ENCODE data around the gene SRD5A1.
A peak's percentile ranks its signal among the peaks of the same experiment; 100 is the strongest.
"Not testable (repeated sequence)": the region's sequence is repeated elsewhere in the genome, so short reads cannot be mapped to it uniquely, and the experiment has no call there.

Gene SRD5A1

DNA sequence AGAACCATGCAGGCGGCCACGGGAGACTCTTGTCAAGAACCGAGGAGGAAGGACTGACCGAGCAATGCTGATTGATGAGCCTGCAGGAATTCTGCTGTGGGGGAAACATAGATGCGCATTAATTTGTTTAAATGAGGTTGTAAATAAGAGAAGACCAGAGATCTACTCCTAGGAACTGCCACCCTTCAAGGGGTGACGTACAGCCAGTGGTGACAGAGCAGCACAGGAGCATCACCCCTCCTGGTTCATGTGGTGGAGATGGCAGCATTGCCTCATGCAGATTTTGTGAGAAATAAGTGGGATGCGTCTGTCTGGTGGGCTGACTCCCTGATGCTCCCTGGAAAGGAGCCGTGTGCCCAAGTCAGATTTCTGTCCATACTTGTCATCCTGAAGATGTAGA lies 22.2 kb downstream of the SRD5A1 start:
- no peak overlapping the region for H3K27ac ChIP-seq (ENCODE audit: low read depth, low read length)
- H3K36me3 ChIP-seq (ENCODE audit: control insufficient read depth in 5 of 5, insufficient read depth in 5 of 5, low read length in 5 of 5), result peaks cover 10 to 48% (median 35%) of the 10 kb centered on the region in 5 donors
- no peak overlapping the region for H3K4me3 ChIP-seq (ENCODE audit: low read depth in 1 of 5, low read length in 5 of 5)
- no peaks in the 10 kb centered on the region for H3K4me1 ChIP-seq (ENCODE audit: control insufficient read depth in 5 of 5, insufficient read depth in 5 of 5, low read length in 5 of 5)
- H3K27me3 ChIP-seq (ENCODE audit: control insufficient read depth in 5 of 5, insufficient read depth in 4 of 5, low read length in 5 of 5), result no peaks in the 10 kb centered on the region
- H3K9me3 ChIP-seq (ENCODE audit: control insufficient read depth in 5 of 5, low read length in 5 of 5), result peaks cover 8 to 13% (median 10%) of the 10 kb centered on the region in 5 donors
- H3K9ac ChIP-seq (ENCODE audit: low read length in 5 of 5), result no peak overlapping the region

GRCh38 chr5:6656680-6657079 lies 23.4 kb downstream of the SRD5A1 start:
- Histone ChIP-seq H3K27me3 (ENCODE audit: control insufficient read depth in 5 of 5, insufficient read depth in 4 of 5, low read length in 5 of 5) (no peaks in the 10 kb centered on the region), H3K4me1 (ENCODE audit: control insufficient read depth in 5 of 5, insufficient read depth in 5 of 5, low read length in 5 of 5) (no peaks in the 10 kb centered on the region), H3K36me3 (ENCODE audit: control insufficient read depth in 5 of 5, insufficient read depth in 5 of 5, low read length in 5 of 5) (peaks cover 10 to 48% (median 35%) of the 10 kb centered on the region in 5 donors), H3K27ac (ENCODE audit: low read depth, low read length) (no peak overlapping the region), H3K9ac (ENCODE audit: low read length in 5 of 5) (no peak overlapping the region), H3K4me3 (ENCODE audit: low read depth in 1 of 5, low read length in 5 of 5) (peak overlapping the region in 1 of 5 donors; percentile 10), H3K9me3 (ENCODE audit: control insufficient read depth in 5 of 5, low read length in 5 of 5) (peaks cover 8 to 13% (median 10%) of the 10 kb centered on the region in 5 donors)

DNA sequence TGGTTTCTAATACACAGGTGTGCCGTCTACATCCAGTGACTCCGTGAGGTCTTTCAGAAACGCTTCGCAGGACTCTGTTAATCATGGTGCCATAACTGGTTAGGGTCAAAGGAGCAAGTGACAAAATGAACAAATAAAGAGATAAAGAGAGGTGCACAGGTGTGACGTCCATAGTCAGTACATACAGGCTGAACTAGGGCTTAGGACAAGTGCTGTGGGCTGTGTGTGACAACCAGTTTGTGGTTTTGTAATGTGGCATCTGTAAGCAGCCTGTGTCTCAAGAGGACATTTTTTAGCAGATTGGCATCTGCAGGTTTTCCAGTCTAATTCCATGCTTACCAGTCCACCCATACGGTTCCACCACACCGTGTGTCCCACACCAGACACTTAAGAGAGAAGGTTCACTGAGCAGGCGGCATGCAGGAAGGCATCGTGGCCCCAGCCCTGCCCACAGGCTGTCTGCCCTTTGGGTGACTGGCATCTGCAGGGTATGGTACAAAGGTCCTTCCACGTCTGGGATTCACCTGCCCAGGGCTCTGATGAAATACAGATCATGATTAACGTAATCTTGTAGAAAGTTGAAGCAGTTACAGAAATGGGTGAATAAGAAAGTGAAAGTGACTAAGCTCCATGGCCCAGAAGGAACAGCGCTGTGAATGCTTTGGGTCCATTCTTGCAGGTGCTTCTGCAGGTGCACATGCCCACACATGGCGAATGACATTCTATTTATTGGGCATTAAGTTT lies 26.9 kb downstream of the SRD5A1 start:
- Histone ChIP-seq H3K4me1 (ENCODE audit: control insufficient read depth in 5 of 5, insufficient read depth in 5 of 5, low read length in 5 of 5) (no peaks in the 10 kb centered on the region), H3K27me3 (ENCODE audit: control insufficient read depth in 5 of 5, insufficient read depth in 4 of 5, low read length in 5 of 5) (no peaks in the 10 kb centered on the region), H3K9ac (ENCODE audit: low read length in 5 of 5) (no peak overlapping the region), H3K27ac (ENCODE audit: low read depth, low read length) (no peak overlapping the region), H3K4me3 (ENCODE audit: low read depth in 1 of 5, low read length in 5 of 5) (no peak overlapping the region), H3K36me3 (ENCODE audit: control insufficient read depth in 5 of 5, insufficient read depth in 5 of 5, low read length in 5 of 5) (peaks cover 10 to 59% (median 39%) of the 10 kb centered on the region in 5 donors), H3K9me3 (ENCODE audit: control insufficient read depth in 5 of 5, low read length in 5 of 5) (peaks cover 8 to 13% (median 10%) of the 10 kb centered on the region in 5 donors)

GRCh38 chr5:6660688-6661087 lies 27.4 kb downstream of the SRD5A1 start:
- no peak overlapping the region for H3K4me3 ChIP-seq (ENCODE audit: low read depth in 1 of 5, low read length in 5 of 5)
- H3K27me3 ChIP-seq (ENCODE audit: control insufficient read depth in 5 of 5, insufficient read depth in 4 of 5, low read length in 5 of 5), result no peaks in the 10 kb centered on the region
- peaks cover 8 to 13% (median 10%) of the 10 kb centered on the region in 5 donors for H3K9me3 ChIP-seq (ENCODE audit: control insufficient read depth in 5 of 5, low read length in 5 of 5)
- no peak overlapping the region for H3K9ac ChIP-seq (ENCODE audit: low read length in 5 of 5)
- H3K4me1 ChIP-seq (ENCODE audit: control insufficient read depth in 5 of 5, insufficient read depth in 5 of 5, low read length in 5 of 5), result no peaks in the 10 kb centered on the region
- H3K36me3 ChIP-seq (ENCODE audit: control insufficient read depth in 5 of 5, insufficient read depth in 5 of 5, low read length in 5 of 5), result peaks cover 10 to 57% (median 35%) of the 10 kb centered on the region in 5 donors
- H3K27ac ChIP-seq (ENCODE audit: low read depth, low read length), result no peak overlapping the region

DNA sequence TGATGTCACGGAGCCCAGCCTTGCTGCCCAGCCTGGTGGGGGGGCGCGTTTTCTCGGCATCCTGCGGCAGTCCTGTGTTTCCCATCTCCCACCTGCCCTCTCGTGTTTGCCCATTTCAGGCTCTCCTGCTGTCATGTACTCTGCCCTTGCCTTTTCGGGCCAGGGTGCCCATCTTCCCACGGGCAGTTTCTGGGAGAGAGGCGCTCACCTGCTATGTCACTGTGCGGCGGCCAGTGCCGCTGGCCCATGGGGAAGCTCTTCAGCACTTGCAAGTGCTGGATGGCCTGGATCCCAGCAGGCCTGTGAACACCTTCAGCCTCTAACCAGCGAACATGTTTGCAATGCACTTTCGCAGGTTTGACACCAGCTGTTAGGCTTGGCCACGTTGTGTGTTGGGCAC lies 33.5 kb downstream of the SRD5A1 start:
- H3K36me3 ChIP-seq (ENCODE audit: control insufficient read depth in 5 of 5, insufficient read depth in 5 of 5, low read length in 5 of 5), result peaks cover 3 to 38% (median 10%) of the 10 kb centered on the region in 5 donors

GRCh38 chr5:6667648-6668047 lies 34.4 kb downstream of the SRD5A1 start:
- H3K9ac ChIP-seq (ENCODE audit: low read length in 5 of 5), result no peak overlapping the region
- H3K9me3 ChIP-seq (ENCODE audit: control insufficient read depth in 5 of 5, low read length in 5 of 5), result peaks cover 0 to 2% (median 0%) of the 10 kb centered on the region in 5 donors
- no peaks in the 10 kb centered on the region for H3K4me1 ChIP-seq (ENCODE audit: control insufficient read depth in 5 of 5, insufficient read depth in 5 of 5, low read length in 5 of 5)
- H3K27ac ChIP-seq (ENCODE audit: low read depth, low read length), result no peak overlapping the region
- no peak overlapping the region for H3K4me3 ChIP-seq (ENCODE audit: low read depth in 1 of 5, low read length in 5 of 5)
- peaks cover 3 to 38% (median 10%) of the 10 kb centered on the region in 5 donors for H3K36me3 ChIP-seq (ENCODE audit: control insufficient read depth in 5 of 5, insufficient read depth in 5 of 5, low read length in 5 of 5)
- H3K27me3 ChIP-seq (ENCODE audit: control insufficient read depth in 5 of 5, insufficient read depth in 4 of 5, low read length in 5 of 5), result no peaks in the 10 kb centered on the region

More for the DNA sequence above, 33.5 kb downstream of the SRD5A1 start:
- H3K27me3 ChIP-seq (ENCODE audit: control insufficient read depth in 5 of 5, insufficient read depth in 4 of 5, low read length in 5 of 5), result no peaks in the 10 kb centered on the region
- no peak overlapping the region for H3K9ac ChIP-seq (ENCODE audit: low read length in 5 of 5)
- peaks cover 0 to 2% (median 0%) of the 10 kb centered on the region in 5 donors for H3K9me3 ChIP-seq (ENCODE audit: control insufficient read depth in 5 of 5, low read length in 5 of 5)
- no peaks in the 10 kb centered on the region for H3K4me1 ChIP-seq (ENCODE audit: control insufficient read depth in 5 of 5, insufficient read depth in 5 of 5, low read length in 5 of 5)
- H3K27ac ChIP-seq (ENCODE audit: low read depth, low read length), result no peak overlapping the region
- no peak overlapping the region for H3K4me3 ChIP-seq (ENCODE audit: low read depth in 1 of 5, low read length in 5 of 5)

GRCh38 chr5:6668717-6669116 lies 35.5 kb downstream of the SRD5A1 start:
- not testable (repeated sequence) for H3K4me3 ChIP-seq (ENCODE audit: low read depth in 1 of 5, low read length in 5 of 5); H3K9me3 ChIP-seq (ENCODE audit: control insufficient read depth in 5 of 5, low read length in 5 of 5); H3K27ac ChIP-seq (ENCODE audit: low read depth, low read length); H3K4me1 ChIP-seq (ENCODE audit: control insufficient read depth in 5 of 5, insufficient read depth in 5 of 5, low read length in 5 of 5); H3K27me3 ChIP-seq (ENCODE audit: control insufficient read depth in 5 of 5, insufficient read depth in 4 of 5, low read length in 5 of 5); H3K9ac ChIP-seq (ENCODE audit: low read length in 5 of 5)
- peaks cover 3 to 34% (median 6%) of the 10 kb centered on the region in 5 donors for H3K36me3 ChIP-seq (ENCODE audit: control insufficient read depth in 5 of 5, insufficient read depth in 5 of 5, low read length in 5 of 5)

DNA sequence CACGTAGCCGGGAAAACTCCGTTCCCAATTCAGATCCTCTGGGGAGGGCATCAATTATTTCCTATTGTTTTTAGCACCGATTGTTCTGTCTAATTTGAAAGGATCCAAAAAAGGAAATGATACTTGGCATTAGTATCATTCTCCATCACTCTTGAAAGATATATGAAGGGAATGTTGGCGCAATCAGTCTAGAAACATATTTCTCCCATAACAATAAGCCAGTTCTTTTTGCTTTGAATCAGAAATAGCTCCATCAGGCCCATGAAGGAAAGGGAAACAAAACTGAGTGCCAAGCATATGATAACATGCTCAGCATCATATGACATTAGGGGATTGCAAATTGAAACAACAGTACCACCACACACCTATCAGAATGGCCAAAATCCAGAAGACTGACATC lies 39.8 kb downstream of the SRD5A1 start:
- peaks cover 0 to 12% (median 6%) of the 10 kb centered on the region in 5 donors for H3K36me3 ChIP-seq (ENCODE audit: control insufficient read depth in 5 of 5, insufficient read depth in 5 of 5, low read length in 5 of 5)
- no peak overlapping the region for H3K9ac ChIP-seq (ENCODE audit: low read length in 5 of 5)
- H3K4me3 ChIP-seq (ENCODE audit: low read depth in 1 of 5, low read length in 5 of 5), result no peak overlapping the region
- H3K9me3 ChIP-seq (ENCODE audit: control insufficient read depth in 5 of 5, low read length in 5 of 5), result peaks cover 0 to 2% (median 0%) of the 10 kb centered on the region in 5 donors
- no peak overlapping the region for H3K27ac ChIP-seq (ENCODE audit: low read depth, low read length)
- H3K4me1 ChIP-seq (ENCODE audit: control insufficient read depth in 5 of 5, insufficient read depth in 5 of 5, low read length in 5 of 5), result no peaks in the 10 kb centered on the region
- H3K27me3 ChIP-seq (ENCODE audit: control insufficient read depth in 5 of 5, insufficient read depth in 4 of 5, low read length in 5 of 5), result no peaks in the 10 kb centered on the region

DNA sequence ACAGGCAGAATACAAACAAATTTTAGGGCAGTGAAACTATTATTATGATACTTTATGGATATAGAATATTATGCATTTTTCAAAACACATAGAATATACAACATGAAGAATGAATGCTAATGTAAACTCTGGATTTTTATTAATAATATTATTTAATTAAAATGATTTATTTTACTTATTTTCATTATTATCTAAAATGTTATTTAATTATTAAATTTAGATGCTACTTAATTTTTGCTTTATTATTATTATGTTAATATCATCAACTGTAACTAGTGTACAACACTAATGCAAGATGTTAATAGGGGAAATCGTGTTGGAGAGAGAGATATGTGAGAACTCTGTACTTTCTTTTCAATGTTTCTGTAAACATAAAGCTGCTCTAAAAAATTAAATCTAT lies 40.7 kb downstream of the SRD5A1 start:
- Histone ChIP-seq H3K27ac (ENCODE audit: low read depth, low read length) (no peak overlapping the region), H3K27me3 (ENCODE audit: control insufficient read depth in 5 of 5, insufficient read depth in 4 of 5, low read length in 5 of 5) (no peaks in the 10 kb centered on the region), H3K9me3 (ENCODE audit: control insufficient read depth in 5 of 5, low read length in 5 of 5) (peaks cover 0 to 2% (median 0%) of the 10 kb centered on the region in 5 donors)

DNA sequence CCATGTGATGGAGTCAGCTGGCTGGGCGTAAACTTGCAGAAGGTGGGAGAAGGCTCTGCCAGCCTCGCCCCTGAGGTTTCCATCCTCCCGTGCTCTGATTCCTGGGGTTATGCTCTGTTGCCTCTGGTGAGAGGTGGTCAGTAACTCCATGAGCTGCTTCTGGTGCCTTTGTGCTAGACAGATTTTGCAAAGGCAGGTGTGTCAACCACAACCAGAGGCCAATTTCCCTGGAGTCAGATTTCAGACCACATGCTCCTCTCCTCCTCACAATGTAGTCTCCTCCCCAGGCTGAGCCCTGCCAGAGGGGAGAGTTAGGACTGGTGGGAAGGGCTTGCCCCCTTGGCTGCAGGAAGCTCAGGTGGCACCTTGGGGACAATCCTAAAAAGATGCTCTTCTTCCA lies 41.2 kb downstream of the SRD5A1 start:
- Histone ChIP-seq H3K36me3 (ENCODE audit: control insufficient read depth in 5 of 5, insufficient read depth in 5 of 5, low read length in 5 of 5) (peaks cover 0 to 9% (median 6%) of the 10 kb centered on the region in 5 donors), H3K4me1 (ENCODE audit: control insufficient read depth in 5 of 5, insufficient read depth in 5 of 5, low read length in 5 of 5) (no peaks in the 10 kb centered on the region), H3K9me3 (ENCODE audit: control insufficient read depth in 5 of 5, low read length in 5 of 5) (peaks cover 0 to 2% (median 0%) of the 10 kb centered on the region in 5 donors), H3K27ac (ENCODE audit: low read depth, low read length) (no peak overlapping the region), H3K27me3 (ENCODE audit: control insufficient read depth in 5 of 5, insufficient read depth in 4 of 5, low read length in 5 of 5) (no peaks in the 10 kb centered on the region), H3K4me3 (ENCODE audit: low read depth in 1 of 5, low read length in 5 of 5) (no peak overlapping the region), H3K9ac (ENCODE audit: low read length in 5 of 5) (no peak overlapping the region)

More for the DNA sequence above, 40.7 kb downstream of the SRD5A1 start:
- Histone ChIP-seq H3K9ac (ENCODE audit: low read length in 5 of 5) (no peak overlapping the region), H3K4me1 (ENCODE audit: control insufficient read depth in 5 of 5, insufficient read depth in 5 of 5, low read length in 5 of 5) (no peaks in the 10 kb centered on the region), H3K36me3 (ENCODE audit: control insufficient read depth in 5 of 5, insufficient read depth in 5 of 5, low read length in 5 of 5) (peaks cover 0 to 9% (median 6%) of the 10 kb centered on the region in 5 donors), H3K4me3 (ENCODE audit: low read depth in 1 of 5, low read length in 5 of 5) (no peak overlapping the region)
